Inflammatory macrophage treated with lipopolysaccharide for 1 hour (primary cell): ENCODE measurements around the gene TEX12.

ENCODE experiments used
- DNase-seq, 2 donors: peaks; one replicate each; pipeline ENCODE4 v3.0.0-alpha.2; 2020 to 2022

TEX12 gene

DNA sequence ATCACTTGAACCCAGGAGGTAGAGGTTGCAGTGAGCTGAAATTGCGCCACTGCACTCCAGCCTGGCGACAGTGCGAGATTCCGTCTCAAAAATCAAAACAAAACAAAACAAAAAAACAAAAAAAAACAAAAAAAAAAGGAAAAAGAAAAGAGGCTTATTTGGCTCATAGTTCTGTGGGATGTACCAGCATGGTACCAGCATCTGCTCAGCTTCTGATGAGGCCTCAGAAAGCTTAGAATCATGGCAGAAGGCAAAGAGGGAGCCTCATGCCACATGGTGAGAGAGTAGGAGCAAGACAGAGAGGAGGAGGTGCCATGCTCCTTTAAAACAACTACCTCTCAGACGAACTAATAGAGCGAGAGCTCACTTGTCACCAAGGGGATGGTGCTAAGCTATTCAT is 48.4 kb downstream of the TEX12 start:
- DNase-seq, result no peak

DNA sequence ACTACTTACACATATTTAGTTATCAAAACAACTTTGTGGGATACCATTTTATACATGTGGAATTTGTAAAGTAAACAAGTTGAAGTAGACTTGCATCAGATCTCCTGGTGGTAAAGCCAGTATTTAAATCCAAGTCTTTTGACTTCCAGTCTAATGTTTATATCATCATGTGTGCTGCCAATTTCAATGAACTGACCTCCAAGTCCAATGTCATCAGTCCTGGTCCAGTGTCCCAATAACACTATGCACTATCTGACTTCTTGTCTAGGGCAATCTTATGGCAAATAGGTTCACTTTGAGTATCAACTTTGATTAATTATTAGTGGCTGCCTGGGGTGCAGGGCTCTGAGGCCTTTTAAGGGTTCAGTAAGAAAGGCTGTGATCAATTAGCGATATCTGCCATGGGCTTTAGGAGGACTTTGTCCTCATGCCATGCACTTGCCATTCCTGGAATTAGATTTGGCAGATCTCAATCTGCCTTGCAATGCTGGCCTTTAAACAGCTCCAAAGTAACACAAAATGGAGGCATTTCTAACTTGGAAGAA is 49.5 kb downstream of the TEX12 start:
- DNase-seq, result no peak

DNA sequence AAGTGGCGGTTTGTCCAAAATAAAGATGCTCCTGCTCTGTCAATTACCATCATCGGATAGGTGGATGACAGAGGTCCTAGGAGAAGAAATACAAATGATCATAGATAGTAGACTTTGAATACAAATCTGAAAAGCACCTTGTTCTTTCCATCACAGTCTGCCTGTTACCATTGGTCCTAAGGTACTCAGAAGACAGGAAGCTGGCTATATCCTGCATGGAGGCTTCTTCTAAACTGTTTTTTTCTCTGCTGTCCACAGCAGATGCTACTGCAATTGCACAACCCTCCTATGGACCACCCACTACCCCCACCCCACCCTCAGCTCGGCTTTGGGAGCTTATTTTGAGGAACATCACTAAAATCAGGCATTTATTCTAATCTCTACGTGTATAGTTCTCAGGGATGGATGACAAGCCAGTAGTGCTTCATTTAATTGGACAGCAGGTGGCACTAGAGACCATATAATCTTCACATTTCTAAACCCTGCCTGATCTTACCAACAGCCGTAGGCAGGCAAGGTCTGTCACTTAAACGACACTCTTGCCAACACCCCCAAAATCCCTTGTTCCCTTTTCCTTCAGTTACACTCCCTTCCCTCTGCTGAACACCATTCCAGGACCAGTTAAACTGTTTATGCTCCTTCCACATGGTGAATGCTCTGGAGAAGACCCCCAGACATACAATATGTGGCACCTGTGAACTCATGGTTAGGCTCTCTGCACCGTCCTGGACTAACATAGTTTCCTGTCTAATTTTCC is 52.5 kb downstream of the TEX12 start:
- DNase-seq, result peak; percentile 71 to 87

DNA sequence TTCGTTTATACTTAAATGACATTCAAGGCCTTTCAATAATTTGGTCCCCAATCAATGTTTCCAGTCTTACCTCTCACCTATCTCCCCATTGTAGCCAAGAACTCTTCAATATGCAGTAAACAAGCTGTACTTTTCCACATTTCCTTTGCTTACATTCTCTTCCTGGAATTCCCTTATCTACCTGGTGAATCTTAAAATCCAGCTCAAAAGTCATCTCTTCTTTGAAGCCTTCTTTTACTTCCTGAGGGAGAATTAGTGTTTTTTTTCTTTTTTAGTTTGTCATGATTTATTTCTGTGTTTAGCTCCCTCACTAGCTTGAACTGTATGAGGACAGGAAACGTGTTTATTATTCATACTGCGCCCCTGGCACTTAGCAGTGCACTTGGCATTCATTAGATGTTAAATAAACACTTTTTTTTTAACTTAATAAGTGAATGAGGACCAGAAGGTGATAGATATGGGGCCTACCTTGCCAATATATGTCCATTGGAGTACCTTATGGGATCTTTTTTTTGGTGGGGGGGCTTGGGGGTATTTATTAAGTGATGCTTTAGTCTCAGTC is 54.2 kb downstream of the TEX12 start:
- no peak for DNase-seq
